GM06990 (cell line): Measurements from ENCODE around the gene KDM6A.

ENCODE experiments used
- DNase-seq: peaks from one replicate; pipeline ENCODE4 v3.0.0-alpha.2; 2011; ENCODE audit not compliant: insufficient read length; ENCODE audit errors: extremely low read depth
- H3K27me3 ChIP-seq: replicated peaks from 2 replicates; pipeline ENCODE4 v1.6.0; 2011; ENCODE audit warnings: low read length; ENCODE audit not compliant: control insufficient read depth, insufficient read depth
- H3K36me3 ChIP-seq: 2 replicates; pipeline ENCODE4 v1.5.1; 2011; ENCODE audit warnings: low read length; ENCODE audit not compliant: control insufficient read depth, insufficient read depth
- H3K4me3 ChIP-seq: replicated peaks from 2 replicates; pipeline ENCODE4 v1.5.1; 2011; ENCODE audit warnings: low read depth, mild to moderate bottlenecking, control low read depth, low read length
- TF ChIP-seq, protein P1 (sequence below): IDR thresholded peaks from 2 replicates; pipeline ENCODE4 v1.5.1; 2011; ENCODE audit warnings: low read length, control low read depth, mild to moderate bottlenecking, inconsistent platforms; ENCODE audit not compliant: insufficient read depth, poor library complexity, severe bottlenecking

KDM6A gene

DNA sequence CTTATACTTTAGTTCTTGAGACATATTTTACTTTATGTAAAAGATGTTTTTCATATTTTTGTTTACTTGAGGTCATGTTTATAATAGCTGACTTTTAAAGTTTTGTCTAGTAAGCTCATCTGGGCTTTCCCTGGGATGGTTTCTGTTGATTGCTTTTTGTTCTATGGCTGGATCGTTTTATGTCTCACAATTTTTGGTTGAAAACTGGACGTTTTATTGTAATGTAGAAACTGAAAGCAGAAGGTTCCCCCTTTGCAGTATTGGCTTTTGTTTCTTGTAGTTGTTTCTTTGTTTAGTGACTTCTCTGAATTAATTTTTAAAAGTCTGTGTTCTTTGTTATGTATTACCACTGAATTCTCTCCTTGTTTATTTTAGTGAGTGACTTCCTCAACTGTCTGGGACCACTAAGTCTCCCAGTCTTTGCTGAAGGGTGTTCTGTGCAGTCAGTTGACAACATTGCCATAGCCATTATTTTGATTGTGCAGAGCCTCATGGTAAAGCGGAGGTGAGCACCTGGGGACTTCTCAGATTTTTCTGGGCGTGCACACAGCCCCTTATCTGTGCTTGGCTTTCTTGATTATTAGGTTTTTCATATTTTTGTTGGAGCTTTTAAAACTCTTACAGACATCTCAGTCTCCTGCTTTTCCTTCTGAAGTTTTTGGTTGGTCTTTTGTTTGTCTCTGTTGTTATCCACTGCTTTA lies 31.0 kb downstream of the KDM6A start:
- DNase-seq: peak; percentile 22
- H3K36me3 ChIP-seq: no peaks in the 10 kb centered on the region
- H3K27me3 ChIP-seq: no peaks in the 10 kb centered on the region
- H3K4me3 ChIP-seq: peak overlapping the region; percentile 38
- TF ChIP-seq, protein P1, sequence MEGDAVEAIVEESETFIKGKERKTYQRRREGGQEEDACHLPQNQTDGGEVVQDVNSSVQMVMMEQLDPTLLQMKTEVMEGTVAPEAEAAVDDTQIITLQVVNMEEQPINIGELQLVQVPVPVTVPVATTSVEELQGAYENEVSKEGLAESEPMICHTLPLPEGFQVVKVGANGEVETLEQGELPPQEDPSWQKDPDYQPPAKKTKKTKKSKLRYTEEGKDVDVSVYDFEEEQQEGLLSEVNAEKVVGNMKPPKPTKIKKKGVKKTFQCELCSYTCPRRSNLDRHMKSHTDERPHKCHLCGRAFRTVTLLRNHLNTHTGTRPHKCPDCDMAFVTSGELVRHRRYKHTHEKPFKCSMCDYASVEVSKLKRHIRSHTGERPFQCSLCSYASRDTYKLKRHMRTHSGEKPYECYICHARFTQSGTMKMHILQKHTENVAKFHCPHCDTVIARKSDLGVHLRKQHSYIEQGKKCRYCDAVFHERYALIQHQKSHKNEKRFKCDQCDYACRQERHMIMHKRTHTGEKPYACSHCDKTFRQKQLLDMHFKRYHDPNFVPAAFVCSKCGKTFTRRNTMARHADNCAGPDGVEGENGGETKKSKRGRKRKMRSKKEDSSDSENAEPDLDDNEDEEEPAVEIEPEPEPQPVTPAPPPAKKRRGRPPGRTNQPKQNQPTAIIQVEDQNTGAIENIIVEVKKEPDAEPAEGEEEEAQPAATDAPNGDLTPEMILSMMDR: no peak

DNA sequence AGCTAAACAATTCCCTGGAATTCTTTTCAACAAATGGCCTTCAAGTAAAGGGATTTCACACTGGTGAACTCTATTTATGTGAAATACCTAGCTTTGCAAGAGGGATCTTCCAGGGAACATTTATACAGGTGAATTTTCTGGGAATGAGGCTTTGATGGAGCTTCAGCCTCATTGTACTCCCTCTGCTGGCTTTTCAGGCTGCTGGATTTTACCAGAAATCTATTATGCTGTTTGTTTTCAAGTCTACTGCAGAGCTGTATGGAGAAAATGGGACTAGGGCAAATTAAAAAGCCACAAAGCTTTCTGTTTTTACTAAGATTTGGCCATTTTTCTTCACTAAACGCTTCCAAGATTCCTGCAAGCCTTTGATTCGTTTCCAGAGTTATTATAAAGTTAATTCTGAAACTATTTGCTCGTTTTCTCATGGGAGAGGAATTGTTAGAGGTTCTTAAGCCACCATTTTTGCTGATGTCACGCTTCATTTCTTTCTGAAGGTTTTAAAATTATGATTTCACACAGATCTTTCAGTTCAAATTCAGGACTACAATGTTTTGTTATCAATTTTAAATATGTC lies 31.6 kb downstream of the KDM6A start:
- DNase-seq: no peak
- Histone ChIP-seq H3K27me3 (no peaks in the 10 kb centered on the region), H3K4me3 (peak overlapping the region; percentile 17), H3K36me3 (no peaks in the 10 kb centered on the region)
- TF ChIP-seq, protein P1: peak; percentile 28

DNA sequence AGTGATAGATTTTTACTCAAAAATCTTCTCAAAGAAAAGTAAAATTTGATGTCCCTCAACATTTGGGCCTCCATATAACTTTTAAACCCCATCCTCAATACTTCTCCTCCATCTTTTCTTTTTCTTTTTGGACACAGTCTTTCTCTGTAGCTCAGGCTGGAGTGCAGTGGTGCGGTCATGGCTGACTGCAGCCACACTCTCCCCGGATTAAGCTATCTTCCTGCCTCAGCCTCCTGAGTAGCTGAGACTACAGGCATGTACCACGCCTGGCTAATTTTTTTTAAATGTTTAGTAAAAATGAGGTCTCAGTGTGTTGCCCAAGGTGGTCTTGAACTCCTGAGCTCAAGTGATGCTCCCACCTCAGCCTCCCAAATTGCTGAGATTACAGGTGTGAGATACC lies 33.1 kb downstream of the KDM6A start:
- peak; percentile 30 for DNase-seq
- peak overlapping the region; percentile 58 for H3K4me3 ChIP-seq
- TF ChIP-seq, protein P1: no peak
- H3K27me3 ChIP-seq: no peaks in the 10 kb centered on the region
- no peaks in the 10 kb centered on the region for H3K36me3 ChIP-seq

DNA sequence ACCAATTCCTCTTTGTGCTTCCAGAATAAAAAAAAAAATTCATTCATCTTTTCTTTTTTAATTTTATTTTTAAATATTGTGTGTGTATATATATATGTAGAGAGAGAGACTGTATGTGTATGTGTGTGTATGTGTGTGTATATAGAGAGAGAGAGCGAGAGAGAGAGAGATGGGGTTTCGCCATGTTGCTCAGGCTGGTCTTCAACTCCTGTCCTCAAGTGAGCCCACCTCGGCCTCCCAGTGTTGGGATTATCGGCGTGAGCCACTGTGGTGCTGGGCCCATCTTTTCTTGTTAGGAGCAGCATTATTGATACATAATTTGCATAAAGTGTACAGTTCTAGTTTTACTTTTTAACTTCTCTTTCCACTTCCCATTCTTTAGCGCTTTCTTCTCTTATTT lies 33.6 kb downstream of the KDM6A start:
- Histone ChIP-seq H3K27me3 (no peaks in the 10 kb centered on the region), H3K4me3 (peak overlapping the region; percentile 58), H3K36me3 (no peaks in the 10 kb centered on the region)
- TF ChIP-seq, protein P1: no peak
- peak; percentile 37 for DNase-seq

DNA sequence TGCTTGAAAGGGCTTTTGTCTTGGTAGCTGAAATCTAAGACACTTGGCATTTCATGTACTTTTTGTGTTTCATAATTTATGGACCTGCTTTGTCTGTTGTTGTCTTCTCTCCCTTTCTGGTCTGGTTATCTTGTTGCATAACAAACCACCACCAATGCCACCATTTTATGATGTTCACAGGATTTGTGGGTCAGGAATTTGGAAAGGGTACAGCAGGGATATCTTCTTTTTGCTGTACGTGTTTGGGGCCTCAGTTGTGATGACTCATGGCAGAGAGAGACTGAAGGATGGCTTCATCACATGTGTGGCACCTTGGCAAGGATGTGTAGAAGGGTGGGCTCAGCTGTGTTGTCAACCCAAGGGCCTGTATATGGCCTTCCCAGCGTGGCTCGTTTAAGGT lies 35.2 kb downstream of the KDM6A start:
- Histone ChIP-seq H3K4me3 (no peak overlapping the region), H3K36me3 (no peaks in the 10 kb centered on the region), H3K27me3 (no peaks in the 10 kb centered on the region)
- DNase-seq: no peak
- TF ChIP-seq, protein P1: no peak
